COLO668 (cell line): ENCODE measurements around the gene MAP3K20.
"Not testable (repeated sequence)": the region's sequence is repeated elsewhere in the genome, so short reads cannot be mapped to it uniquely, and the experiment has no call there.

Experiments
- DNase-seq: peaks from one replicate; lab custom pipeline; 2025; ENCODE audit not compliant: unreplicated experiment; lab: John Stamatoyannopoulos, UW

The MAP3K20 gene

GRCh38 chr2:173264151-173264550, 188.5 kb downstream of the MAP3K20 start:
- no peak for DNase-seq

DNA sequence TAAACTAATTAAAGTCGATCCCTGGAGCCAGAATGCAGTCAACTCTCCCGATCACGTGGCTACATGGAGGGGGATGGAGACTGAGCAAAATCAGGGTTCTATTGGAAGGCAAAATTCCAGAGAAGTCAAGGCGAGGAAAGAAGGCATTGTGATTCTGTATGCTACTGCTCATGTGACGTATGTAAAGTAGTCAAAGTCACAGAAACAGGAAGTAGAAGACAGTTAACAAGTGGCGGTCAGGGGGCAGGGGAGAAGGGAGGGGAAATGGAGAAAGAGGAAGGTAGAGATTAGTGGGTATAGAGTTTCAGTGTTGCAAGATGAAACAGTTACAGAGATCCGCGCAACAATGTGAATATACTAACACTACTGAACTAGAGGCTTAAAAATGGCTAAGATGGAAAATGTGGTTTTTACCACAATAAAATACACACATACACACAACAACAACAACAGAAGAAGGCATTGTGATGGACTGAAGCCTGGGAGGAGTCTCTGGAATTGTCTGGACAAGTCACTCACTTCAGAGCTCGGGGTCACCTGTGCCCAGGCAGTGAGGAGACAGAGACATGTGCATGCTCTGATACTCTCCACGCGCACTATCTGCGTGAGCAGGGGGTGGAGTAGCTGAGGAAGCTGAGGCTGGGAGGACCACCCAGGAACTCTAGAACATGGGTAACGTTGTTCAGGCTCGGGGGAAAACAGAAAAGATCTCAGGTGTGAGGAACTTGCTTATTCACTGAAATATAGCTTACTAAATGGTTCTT, 189.1 kb downstream of the MAP3K20 start:
- no peak for DNase-seq

DNA sequence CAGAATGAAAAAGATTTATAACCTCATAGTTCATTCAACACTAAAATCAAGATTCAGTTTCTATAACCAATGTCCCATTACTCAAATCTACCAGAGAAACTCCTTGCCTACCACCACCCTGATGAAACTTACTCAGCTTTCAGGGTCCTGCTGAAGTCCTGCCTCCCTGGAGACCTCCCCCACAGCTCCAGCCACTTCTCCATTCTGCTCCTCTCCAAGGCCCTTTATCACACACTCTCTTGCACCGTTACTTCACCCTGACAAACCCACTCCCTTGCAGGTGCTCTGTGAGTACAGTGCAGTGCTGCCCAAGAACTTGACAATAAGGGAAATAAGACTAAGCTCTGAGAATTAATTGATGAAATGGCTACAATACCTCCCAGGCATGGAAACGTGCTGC, 195.5 kb downstream of the MAP3K20 start:
- DNase-seq, result no peak

DNA sequence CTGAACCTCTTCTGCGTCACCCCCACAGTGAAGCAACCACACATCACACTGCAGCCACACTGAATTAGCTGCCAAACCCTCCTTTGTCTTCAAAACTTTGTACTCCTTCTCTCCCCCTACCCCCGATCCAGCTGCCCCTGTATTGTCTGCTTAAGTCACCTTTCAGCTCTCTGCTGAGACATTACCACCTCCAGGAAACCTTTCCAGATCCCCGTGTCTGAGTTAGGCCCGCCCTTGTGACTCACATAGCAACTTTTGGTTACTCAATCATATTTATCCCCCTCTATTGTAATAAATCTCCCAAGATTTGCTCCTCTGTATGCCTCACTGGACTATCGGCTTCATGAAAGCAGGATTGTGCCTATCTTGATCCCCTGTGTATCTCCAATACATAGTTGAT, 196.2 kb downstream of the MAP3K20 start:
- DNase-seq, result no peak

GRCh38 chr2:173272849-173273248, 197.2 kb downstream of the MAP3K20 start:
- no peak for DNase-seq

DNA sequence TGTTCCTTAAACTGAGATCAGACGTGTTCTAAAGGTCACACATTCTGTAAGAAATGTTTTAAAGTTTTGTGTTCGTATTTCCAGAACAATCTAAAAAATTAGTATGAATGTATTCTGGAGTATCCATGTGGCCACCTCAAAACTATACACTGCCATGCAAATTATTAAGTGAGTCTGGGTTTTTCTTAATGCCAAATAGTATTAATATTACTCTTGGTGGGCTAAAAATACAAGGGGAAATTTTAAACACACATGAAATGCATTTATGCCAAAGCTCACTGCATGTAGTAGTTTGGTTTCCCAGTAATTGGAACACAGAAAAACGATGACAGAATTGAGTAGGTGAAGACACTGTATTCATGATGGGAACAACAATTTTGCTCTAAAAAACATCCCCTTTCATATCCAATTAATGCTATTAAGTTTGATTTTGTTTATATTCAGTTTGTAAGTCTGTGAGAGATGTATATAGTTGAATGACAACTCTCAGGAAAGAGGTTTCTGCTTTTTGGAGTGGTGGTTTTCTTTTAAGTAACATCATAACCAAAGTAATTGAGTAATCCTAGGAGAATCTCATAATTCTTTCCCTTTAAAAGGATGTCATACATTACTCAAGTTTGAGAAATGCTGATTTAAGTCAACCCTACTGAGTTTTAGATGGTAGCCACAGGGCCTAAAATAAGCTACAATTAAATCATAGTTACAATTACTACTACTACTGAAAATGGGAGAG, 203.3 kb downstream of the MAP3K20 start:
- DNase-seq, result no peak

DNA sequence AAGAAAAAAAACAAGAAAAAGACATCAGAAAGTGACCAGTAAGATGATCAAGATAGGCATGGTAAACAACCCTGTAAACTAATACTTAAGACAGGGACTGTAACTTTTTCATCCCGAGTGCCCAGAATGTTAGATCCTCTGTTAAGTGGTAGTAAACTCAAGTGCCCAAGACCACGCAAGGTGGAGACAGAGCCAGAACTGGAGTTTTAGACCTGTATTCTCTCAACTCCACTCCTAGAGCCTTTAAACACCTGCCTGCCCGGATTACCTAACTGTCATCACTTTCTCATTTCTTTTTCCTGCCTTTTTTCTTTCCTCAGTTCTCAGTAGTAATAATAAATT, 203.9 kb downstream of the MAP3K20 start:
- DNase-seq, result no peak

DNA sequence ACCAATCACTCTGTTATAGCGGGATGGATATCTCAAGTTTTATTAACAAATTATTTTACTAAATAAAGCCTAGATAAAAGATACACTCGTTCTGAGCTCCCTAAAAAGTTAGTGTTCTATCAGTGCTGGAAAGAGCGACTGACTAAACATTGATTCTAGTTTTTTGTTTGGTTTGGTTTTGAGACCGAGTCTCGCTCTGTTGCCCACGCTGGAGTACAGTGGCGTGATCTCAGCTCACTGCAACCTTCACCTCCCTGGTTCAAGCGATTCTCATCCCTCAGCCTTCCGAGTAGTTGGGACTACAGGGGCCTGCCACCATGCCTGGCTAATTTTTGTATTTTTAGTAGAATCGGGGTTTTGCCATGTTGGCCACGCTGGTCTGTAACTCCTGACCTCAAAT, 205.2 kb downstream of the MAP3K20 start:
- DNase-seq, result no peak

GRCh38 chr2:173281898-173282297, 206.3 kb downstream of the MAP3K20 start:
- DNase-seq, result not testable (repeated sequence)

- no peak for DNase-seq
These were observed 207.3 kb downstream of the MAP3K20 start for GRCh38 chr2:173282795-173283545.

- DNase-seq, result no peak
These were observed 210.6 kb downstream of the MAP3K20 start for GRCh38 chr2:173286153-173286809.

GRCh38 chr2:173287594-173287993, 211.9 kb downstream of the MAP3K20 start:
- DNase-seq, result no peak

- no peak for DNase-seq
These were observed 212.9 kb downstream of the MAP3K20 start for GRCh38 chr2:173288561-173288960.

- no peak for DNase-seq
These were observed 214.4 kb downstream of the MAP3K20 start for GRCh38 chr2:173290046-173290445.

DNA sequence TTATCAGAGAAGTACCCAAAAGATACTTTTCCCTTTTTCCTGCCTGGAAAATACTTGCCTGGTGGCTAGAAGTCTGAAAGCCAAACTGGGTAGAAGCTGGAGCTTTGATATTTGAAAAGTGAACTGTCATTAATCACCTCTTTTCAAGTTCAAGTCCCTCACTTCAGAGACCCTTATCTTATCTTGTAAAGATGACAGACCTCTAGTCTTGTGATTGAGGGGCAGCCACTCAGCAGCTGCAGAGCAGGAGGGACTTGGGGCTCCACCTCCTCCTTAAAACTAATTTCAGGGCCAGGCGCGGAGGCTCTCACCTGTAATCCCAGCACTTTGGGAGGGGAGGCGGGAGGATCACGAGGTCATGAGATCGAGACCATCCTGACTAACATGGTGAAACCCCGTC, 214.9 kb downstream of the MAP3K20 start:
- DNase-seq, result no peak

- no peak for DNase-seq
These were observed 215.8 kb downstream of the MAP3K20 start for GRCh38 chr2:173291412-173291811.

DNA sequence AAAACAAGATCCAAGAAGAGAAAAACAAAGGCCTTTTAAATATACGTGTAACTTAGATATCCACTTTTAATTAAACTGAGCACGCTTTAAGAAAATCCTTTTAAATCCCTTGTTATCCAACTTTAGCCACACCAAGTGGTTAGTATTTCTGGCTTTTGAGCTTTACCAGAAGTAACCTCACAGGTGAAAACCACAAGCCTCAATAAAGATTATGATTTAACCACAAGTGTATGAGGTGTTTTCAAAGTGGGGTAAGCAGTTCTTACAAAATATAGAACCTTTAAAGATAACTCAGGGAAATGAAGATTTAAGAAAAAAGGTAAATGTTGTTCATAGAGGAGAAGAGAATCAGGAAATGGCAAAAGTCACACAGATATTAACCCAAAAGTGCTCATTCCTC, 220.6 kb downstream of the MAP3K20 start:
- DNase-seq, result no peak

GRCh38 chr2:173298536-173299097, 223.0 kb downstream of the MAP3K20 start:
- DNase-seq, result no peak

DNA sequence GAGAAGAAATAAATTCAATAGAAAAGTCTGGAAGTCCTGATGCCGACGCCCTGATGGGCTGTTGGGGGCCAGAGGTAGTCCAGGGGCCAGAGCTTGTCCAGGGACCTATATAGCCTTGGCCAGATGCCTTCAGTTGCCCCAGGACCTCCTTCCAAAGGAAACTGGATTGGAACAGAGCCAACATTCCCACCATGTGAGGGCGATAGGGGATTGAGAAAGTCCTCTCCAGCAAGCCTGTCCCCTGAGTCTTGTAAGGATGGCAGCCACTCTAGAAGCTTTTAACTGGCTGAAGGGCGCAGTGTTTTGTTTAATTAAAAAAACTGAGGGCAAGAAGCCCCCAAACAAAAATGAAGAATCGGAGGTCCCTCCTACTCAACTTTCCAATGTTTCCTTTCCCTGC, 224.1 kb downstream of the MAP3K20 start:
- DNase-seq, result no peak

DNA sequence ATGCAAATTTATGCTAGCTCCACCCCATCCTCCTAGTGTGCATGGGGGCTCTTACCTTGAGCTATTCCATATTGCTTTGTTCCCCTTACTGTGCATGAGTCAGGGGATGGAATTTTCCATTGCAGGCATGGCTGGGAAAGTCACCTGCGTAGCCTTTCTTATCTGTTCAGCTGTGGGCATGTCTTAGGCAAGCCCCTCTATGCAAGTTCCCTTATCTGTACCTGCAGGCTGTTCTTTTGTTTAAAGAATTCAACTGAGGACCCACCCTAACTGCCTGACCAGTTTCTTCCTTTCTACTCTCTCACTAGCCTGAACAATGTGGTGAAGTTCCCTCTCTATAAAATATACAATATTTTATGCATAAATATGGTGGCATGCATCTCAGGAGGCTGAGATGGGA, 224.8 kb downstream of the MAP3K20 start:
- no peak for DNase-seq

- not testable (repeated sequence) for DNase-seq
These were observed 225.9 kb downstream of the MAP3K20 start for GRCh38 chr2:173301549-173301948.
